ENCODE data around the gene AGBL3. TPM values are rescaled to one million over a fixed set of nuclear protein-coding genes. Genes with fewer than 3 reads are reported as not detected.
A peak's percentile ranks its signal among the peaks of the same experiment; 100 is the strongest.

Gene AGBL3
- total and polyA plus RNA-seq, 9 of the 15 experiments (the other 6 are each of a cell fraction or from before 2014, with no cell fraction given) = 0.54 to 2.9 (median 1.7) TPM

DNA sequence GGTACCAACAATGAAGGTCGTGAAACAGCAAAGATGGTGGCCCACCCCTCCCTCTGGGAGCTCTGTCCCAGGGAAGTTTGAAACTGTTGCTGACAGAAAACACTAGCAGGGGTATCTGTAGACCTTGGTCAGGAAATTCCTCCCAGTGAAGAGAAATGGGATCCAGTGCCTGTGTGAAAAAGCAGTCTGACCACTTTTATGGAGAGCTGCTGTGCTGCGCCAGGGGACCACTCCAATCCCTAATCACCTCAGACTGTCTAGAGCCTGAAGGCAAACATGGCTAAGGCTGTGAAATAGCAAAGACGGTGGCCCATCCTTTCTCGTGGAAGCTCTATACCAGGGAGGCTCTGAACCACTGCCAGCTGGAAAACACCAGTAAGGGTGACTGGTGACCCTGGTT is 123.3 kb downstream of the AGBL3 start (continued):
- TF ChIP-seq, protein P1, sequence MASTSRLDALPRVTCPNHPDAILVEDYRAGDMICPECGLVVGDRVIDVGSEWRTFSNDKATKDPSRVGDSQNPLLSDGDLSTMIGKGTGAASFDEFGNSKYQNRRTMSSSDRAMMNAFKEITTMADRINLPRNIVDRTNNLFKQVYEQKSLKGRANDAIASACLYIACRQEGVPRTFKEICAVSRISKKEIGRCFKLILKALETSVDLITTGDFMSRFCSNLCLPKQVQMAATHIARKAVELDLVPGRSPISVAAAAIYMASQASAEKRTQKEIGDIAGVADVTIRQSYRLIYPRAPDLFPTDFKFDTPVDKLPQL (IDR thresholded peaks at IDR 0.05; ENCODE audit: extremely low read depth, insufficient read length) = no peak
- no peak for TF ChIP-seq MEIS2 (IDR thresholded peaks at IDR 0.05; ENCODE audit: partially characterized antibody)
- no peak for TF ChIP-seq NR2C1 (IDR thresholded peaks at IDR 0.05)
- TF ChIP-seq NR2C1 (tag; IDR thresholded peaks at IDR 0.05) = no peak
- TF ChIP-seq SMAD2 (IDR thresholded peaks at IDR 0.05; ENCODE audit: low read depth, low read length) = no peak
- no peak for TF ChIP-seq THRAP3 (IDR thresholded peaks at IDR 0.05; ENCODE audit: borderline replicate concordance)
- TF ChIP-seq ZNF583 (CRISPR knock-in tag; IDR thresholded peaks at IDR 0.05) = no peak

- Histone ChIP-seq H3K36me3 (ENCODE audit: control insufficient read depth, insufficient read depth, low read length) (no peaks in the 10 kb centered on the region), H3K27me3 (ENCODE audit: control insufficient read depth in 2 of 2, insufficient read depth in 2 of 2, low read length in 2 of 2) (peaks cover 0 to 13% of the 10 kb centered on the region in 2 experiments; a peak in 3 of 5 replicates), H3K4me2 (ENCODE audit: insufficient read depth, low read length) (no peak overlapping the region), H4K20me1 (replicated peaks; ENCODE audit: control insufficient read depth, insufficient read depth, low read length) (no peaks in the 10 kb centered on the region), H3K4me1 (replicated peaks in 1 of 2; ENCODE audit: control insufficient read depth in 2 of 2, insufficient read depth in 2 of 2, low read length in 2 of 2) (no peaks in the 10 kb centered on the region), H3K9me3 (replicated peaks; ENCODE audit: control insufficient read depth, insufficient read depth, low read depth, low read length) (no peaks in the 10 kb centered on the region), H3K27ac (ENCODE audit: extremely low read depth, low read depth, low read length) (no peak overlapping the region), H3K4me3 (no peak overlapping the region), H3K9ac (ENCODE audit: insufficient read depth in 1 of 2, low read depth in 2 of 2, low read length in 2 of 2) (no peak overlapping the region), H3K9me1 (ENCODE audit: control insufficient read depth, insufficient read depth, low read length) (no peaks in the 10 kb centered on the region), H3K79me2 (ENCODE audit: control insufficient read depth, insufficient read depth, low read length) (no peaks in the 10 kb centered on the region), H2AFZ (ENCODE audit: low read depth, low read length) (no peak overlapping the region)
- ChIA-PET CTCF (ENCODE audit: low intra/inter-chr PET ratio) (no interaction called here), POLR2A (interaction anchor here (0.8 to 1.2 kb wide), 3 partner anchors 19 to 931 kb away, joined by 3 to 4 read pairs (median 3); no protein-coding TSS in a partner anchor)
- 11% methylated on average over 1 of the region's 1 CpG for WGBS (ENCODE audit: insufficient coverage, low coverage, missing lambda C conversion rate)
- no peak for DNase-seq (ENCODE audit: extremely low read depth in 1 of 4, low spot score in 3 of 4)
- peak; percentile 62 for ATAC-seq
- intact Hi-C loops (cut with micrococcal nuclease) = no loop called here
- in situ Hi-C loops (cut with MboI) = no loop called here
- no peak for TF ChIP-seq SFPQ (IDR thresholded peaks at IDR 0.05; ENCODE audit: low read depth, low read length)
- no peak for TF ChIP-seq HBP1 (CRISPR knock-in tag; IDR thresholded peaks at IDR 0.05)
- peak in 1 of 3 experiments; percentile 28; a peak in 1 of 6 replicates for TF ChIP-seq CTCF (IDR thresholded peaks at IDR 0.05 in 2 of 3, conservative IDR thresholded peaks at IDR 0.05 in 1 of 3; ENCODE audit: insufficient read depth in 2 of 3, low read depth in 1 of 3, low read length in 3 of 3)
- BruUV-seq (replicated peaks) = no TSS peak
- FAIRE-seq = no peak
These were observed 123.7 kb downstream of the AGBL3 start for GRCh38 chr7:135109976-135110375.
